HCT116 (cell line): Measurements from ENCODE around the gene ZBTB8B.

Experiments
- ELF1 ChIP-seq: IDR thresholded peaks from 2 replicates; pipeline ENCODE4 v1.6.1; 2012; ENCODE audit warnings: low read depth, borderline replicate concordance
- EZH2 ChIP-seq: fragments of 200-600 bp; sonication (generic); IDR thresholded peaks from 2 replicates; pipeline ENCODE4 v1.6.1; 2017; ENCODE audit warnings: antibody characterized with exemption, mixed run types
- EZH2phosphoT487 ChIP-seq: fragments of 200-600 bp; IDR thresholded peaks from 2 replicates; pipeline ENCODE4 v1.6.1; 2018; ENCODE audit warnings: antibody characterized with exemption, borderline replicate concordance
- POLR2AphosphoS5 ChIP-seq: IDR thresholded peaks from 2 replicates; pipeline ENCODE4 v1.6.1; 2011; ENCODE audit warnings: mild to moderate bottlenecking, low read depth, low read length, moderate library complexity
- RAD21 ChIP-seq: IDR thresholded peaks from 2 replicates; pipeline ENCODE4 v1.6.1; 2012; ENCODE audit warnings: low read depth, mild to moderate bottlenecking
- SRF ChIP-seq: IDR thresholded peaks from 2 replicates; pipeline ENCODE4 v1.6.1; 2012; ENCODE audit warnings: low read depth
- ZFX ChIP-seq: fragments of 450-650 bp; IDR thresholded peaks from 2 replicates; pipeline ENCODE4 v1.6.1; 2017

GRCh38 chr1:32447469-32448185 is 17.2 kb upstream of the ZBTB8B start:
- TF ChIP-seq POLR2AphosphoS5 (no peak), EZH2 (no peak), ELF1 (no peak), ZFX (no peak), RAD21 (no peak), SRF (no peak), EZH2phosphoT487 (no peak)
